RWPE2 (cell line): ENCODE measurements around the gene OSCP1.
A peak's percentile ranks its signal among the peaks of the same experiment; 100 is the strongest.

Experiments used
- ATAC-seq: fragments of 200-7000 bp; cut with Tn5 transposase; 3 replicates; pipeline ENCODE4 v1.9.1; 2021; ENCODE audit warnings: low read depth
- DNase-seq: peaks from one replicate; pipeline ENCODE4 v3.0.0-alpha.2; 2020; ENCODE audit warnings: low spot score
- H3K27ac ChIP-seq: fragments of 450-650 bp; 2 replicates; pipeline ENCODE4 v1.5.1; 2017; ENCODE audit warnings: mild to moderate bottlenecking; ENCODE audit not compliant: poor library complexity, severe bottlenecking
- H3K27me3 ChIP-seq: fragments of 250-450 bp; sonication (Bioruptor Pico); 2 replicates; pipeline ENCODE4 v1.5.1; 2021; ENCODE audit warnings: mild to moderate bottlenecking, moderate library complexity; ENCODE audit not compliant: insufficient read depth, poor library complexity, severe bottlenecking
- H3K36me3 ChIP-seq: fragments of 250-450 bp; sonication (Bioruptor Pico); 2 replicates; pipeline ENCODE4 v1.5.1; 2020; ENCODE audit warnings: low read depth, mild to moderate bottlenecking, moderate library complexity
- H3K4me1 ChIP-seq: fragments of 250-450 bp; sonication (Bioruptor Pico); 2 replicates; pipeline ENCODE4 v1.5.1; 2021; ENCODE audit warnings: mild to moderate bottlenecking, moderate library complexity; ENCODE audit not compliant: insufficient read depth, poor library complexity, severe bottlenecking
- H3K4me3 ChIP-seq: fragments of 250-450 bp; sonication (Bioruptor Pico); 2 replicates; pipeline ENCODE4 v1.5.1; 2021; ENCODE audit warnings: mild to moderate bottlenecking, moderate library complexity; ENCODE audit not compliant: severe bottlenecking
- H3K9me3 ChIP-seq: fragments of 250-450 bp; sonication (Bioruptor Pico); 2 replicates; pipeline ENCODE4 v1.5.1; 2021; ENCODE audit warnings: mild to moderate bottlenecking, moderate library complexity; ENCODE audit not compliant: severe bottlenecking
- CTCF ChIP-seq: fragments of 450-650 bp; IDR thresholded peaks from one replicate; pipeline ENCODE4 v1.5.1; 2017; ENCODE audit warnings: mild to moderate bottlenecking, moderate library complexity; ENCODE audit not compliant: poor library complexity, severe bottlenecking

OSCP1 gene

GRCh38 chr1:36397378-36398230 lies 52.6 kb downstream of the OSCP1 start, which contains the start of gene LSM10:
Gene LSM10 (minus strand): TSS chr1:36397908. CDS start chr1:36394129, 3,779 bp downstream.
- no peaks in the 10 kb centered on the region for H3K27me3 ChIP-seq
- H3K9me3 ChIP-seq, result no peaks in the 10 kb centered on the region
- peaks cover 3% of the 10 kb centered on the region for H3K4me1 ChIP-seq
- ATAC-seq (peak; percentile 95), DNase-seq (peak; percentile 88)
- TF ChIP-seq CTCF, result no peak
- H3K4me3 ChIP-seq, result peak within 1 kb of the TSS; percentile 73
- peaks cover 12% of the 10 kb centered on the region; the same call in 1 of the 2 replicates for H3K36me3 ChIP-seq
- peak within 1 kb of the TSS; percentile 40 for H3K27ac ChIP-seq

GRCh38 chr1:36397083-36397377 lies 53.2 kb downstream of the OSCP1 start:
- peak overlapping the region; percentile 40 for H3K27ac ChIP-seq
- TF ChIP-seq CTCF, result no peak
- ATAC-seq (peak; percentile 65), DNase-seq (no peak)
- H3K36me3 ChIP-seq, result peaks cover 12% of the 10 kb centered on the region; the same call in 1 of the 2 replicates
- no peaks in the 10 kb centered on the region for H3K9me3 ChIP-seq
- H3K4me1 ChIP-seq, result peaks cover 3% of the 10 kb centered on the region
- H3K4me3 ChIP-seq, result peak overlapping the region; percentile 73
- H3K27me3 ChIP-seq, result no peaks in the 10 kb centered on the region

GRCh38 chr1:36396359-36396758 lies 53.9 kb downstream of the OSCP1 start:
- no peak overlapping the region for H3K4me3 ChIP-seq
- peaks cover 3% of the 10 kb centered on the region for H3K4me1 ChIP-seq
- no peaks in the 10 kb centered on the region for H3K27me3 ChIP-seq
- H3K27ac ChIP-seq, result no peak overlapping the region
- DNase-seq (no peak), ATAC-seq (no peak)
- H3K36me3 ChIP-seq, result peaks cover 12% of the 10 kb centered on the region; the same call in 1 of the 2 replicates
- no peak for TF ChIP-seq CTCF
- no peaks in the 10 kb centered on the region for H3K9me3 ChIP-seq

- Histone ChIP-seq H3K4me1 (peaks cover 3% of the 10 kb centered on the region), H3K9me3 (no peaks in the 10 kb centered on the region), H3K4me3 (no peak overlapping the region), H3K27me3 (no peaks in the 10 kb centered on the region), H3K36me3 (peaks cover 12% of the 10 kb centered on the region; the same call in 1 of the 2 replicates), H3K27ac (no peak overlapping the region)
- no peak for TF ChIP-seq CTCF
- ATAC-seq (no peak), DNase-seq (no peak)
Observed at GRCh38 chr1:36393686-36394085, 56.6 kb downstream of the OSCP1 start.

GRCh38 chr1:36392836-36393235 lies 57.4 kb downstream of the OSCP1 start:
- Histone ChIP-seq H3K36me3 (peaks cover 12% of the 10 kb centered on the region; the same call in 1 of the 2 replicates), H3K9me3 (no peaks in the 10 kb centered on the region), H3K4me3 (no peak overlapping the region), H3K27ac (no peak overlapping the region), H3K27me3 (no peaks in the 10 kb centered on the region), H3K4me1 (no peaks in the 10 kb centered on the region)
- no peak for DNase-seq
- TF ChIP-seq CTCF, result no peak
- no peak for ATAC-seq
